Adrenal gland (tissue), 5 donors: ENCODE measurements around the gene SYT14.

ENCODE experiments used
- POLR2A ChIP-seq, 2 donors: fragments of 450-650 bp; IDR thresholded peaks; one replicate each; pipeline ENCODE4 v1.6.1; 2017; ENCODE audit warnings: antibody characterized with exemption in 2 of 2, mild to moderate bottlenecking in 2 of 2, moderate library complexity in 1 of 2
- TF ChIP-seq, protein P1 (sequence below), 6 experiments: fragments of 450-650 bp in 4 of 6; fragments of 200-600 bp in 2 of 6; sonication (generic) in 1 of 6; IDR thresholded peaks; 1 replicate in 5 of 6; 2 replicates in 1 of 6; pipeline versions ENCODE4 v1.5.1 to v1.8.0; 2016 to 2021; ENCODE audit warnings: antibody characterized with exemption in 6 of 6, mild to moderate bottlenecking in 2 of 6, moderate library complexity in 1 of 6
- donor health status: DM: no; HTN: no; CAD: no.

DNA sequence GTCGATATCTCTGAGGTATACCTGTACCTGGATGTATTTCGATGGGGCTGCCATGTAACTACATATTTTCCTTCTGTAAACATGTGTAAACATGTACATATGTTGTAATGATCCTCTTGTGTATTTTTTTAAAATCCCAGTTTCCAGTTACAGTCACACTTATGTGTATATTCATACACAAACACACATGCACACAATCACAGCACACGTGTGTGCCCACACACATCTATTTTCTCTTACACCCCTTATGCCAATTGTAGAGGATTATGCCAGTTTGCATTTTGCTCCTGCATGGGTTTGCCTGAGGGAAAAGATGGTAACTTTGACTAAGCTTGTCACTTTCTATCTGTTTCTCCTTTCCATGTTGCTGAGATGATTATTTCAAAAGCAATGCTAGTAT lies 10.1 kb downstream of the SYT14 start:
- TF ChIP-seq, protein P1, sequence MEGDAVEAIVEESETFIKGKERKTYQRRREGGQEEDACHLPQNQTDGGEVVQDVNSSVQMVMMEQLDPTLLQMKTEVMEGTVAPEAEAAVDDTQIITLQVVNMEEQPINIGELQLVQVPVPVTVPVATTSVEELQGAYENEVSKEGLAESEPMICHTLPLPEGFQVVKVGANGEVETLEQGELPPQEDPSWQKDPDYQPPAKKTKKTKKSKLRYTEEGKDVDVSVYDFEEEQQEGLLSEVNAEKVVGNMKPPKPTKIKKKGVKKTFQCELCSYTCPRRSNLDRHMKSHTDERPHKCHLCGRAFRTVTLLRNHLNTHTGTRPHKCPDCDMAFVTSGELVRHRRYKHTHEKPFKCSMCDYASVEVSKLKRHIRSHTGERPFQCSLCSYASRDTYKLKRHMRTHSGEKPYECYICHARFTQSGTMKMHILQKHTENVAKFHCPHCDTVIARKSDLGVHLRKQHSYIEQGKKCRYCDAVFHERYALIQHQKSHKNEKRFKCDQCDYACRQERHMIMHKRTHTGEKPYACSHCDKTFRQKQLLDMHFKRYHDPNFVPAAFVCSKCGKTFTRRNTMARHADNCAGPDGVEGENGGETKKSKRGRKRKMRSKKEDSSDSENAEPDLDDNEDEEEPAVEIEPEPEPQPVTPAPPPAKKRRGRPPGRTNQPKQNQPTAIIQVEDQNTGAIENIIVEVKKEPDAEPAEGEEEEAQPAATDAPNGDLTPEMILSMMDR (IDR thresholded peaks at IDR 0.05), result no peak
- TF ChIP-seq POLR2A (IDR thresholded peaks at IDR 0.05), result no peak
